Thyroid gland (tissue), 4 donors: ENCODE results near the gene PTPN18. TPM values are rescaled to one million over a fixed set of nuclear protein-coding genes. Genes with fewer than 3 reads are reported as not detected.
A peak's percentile ranks its signal among the peaks of the same experiment; 100 is the strongest.

ENCODE experiments used
- DNase-seq, 2 donors: peaks; one replicate each; pipeline ENCODE4 v3.0.0-alpha.2; 2019
- H3K27ac ChIP-seq, 3 donors: fragments of 200-600 bp; sonication (generic); 1 replicate in 2 of 3; 2 replicates in 1 of 3; pipeline ENCODE4 v1.5.1; 2016 to 2019; ENCODE audit warnings: mild to moderate bottlenecking in 1 of 3, moderate library complexity in 1 of 3
- H3K27me3 ChIP-seq: fragments of 200-600 bp; sonication (generic); one replicate; pipeline ENCODE4 v1.5.1; 2019
- H3K36me3 ChIP-seq, 2 donors: fragments of 200-600 bp; sonication (generic); one replicate each; pipeline ENCODE4 v1.5.1; 2016 to 2019
- H3K4me1 ChIP-seq, 2 donors: fragments of 200-600 bp; sonication (generic); one replicate each; pipeline ENCODE4 v1.5.1; 2017 to 2019
- H3K4me3 ChIP-seq, 3 donors: fragments of 200-600 bp; sonication (generic); replicated peaks in 1 of 3; 1 replicate in 2 of 3; 2 replicates in 1 of 3; pipeline ENCODE4 v1.5.1; 2016; ENCODE audit warnings: mild to moderate bottlenecking in 1 of 3
- H3K9me3 ChIP-seq: fragments of 200-600 bp; sonication (generic); one replicate; pipeline ENCODE4 v1.5.1; 2017
- POLR2A ChIP-seq, 2 donors: fragments of 450-650 bp; IDR thresholded peaks; one replicate each; pipeline ENCODE4 v1.6.1; 2017; ENCODE audit warnings: antibody characterized with exemption in 2 of 2, mild to moderate bottlenecking in 2 of 2, moderate library complexity in 1 of 2
- WGBS, 2 donors: methylation state at CpG; one replicate each; pipeline ENCODE4 v1.1.5; 2017; 5-methylcytosine and 5-hydroxymethylcytosine counted together
- intact Hi-C: fragments of 100-400 bp; cut with DNase I; formaldehyde crosslinking; loops from one replicate; pipeline ENCODE4 v1.15.1; 2023
- total RNA-seq, 4 donors: library from RNA; depleted of rRNA; stranded (reverse); fragments of >200 nt; gene quantifications; one replicate each; pipeline ENCODE4 v1.2.3, GENCODE V29; 2016
- TF ChIP-seq, protein P1 (sequence below), 6 experiments: fragments of 200-600 bp in 3 of 6; fragments of 450-650 bp in 3 of 6; sonication (generic) in 3 of 6; IDR thresholded peaks; one replicate each; pipeline ENCODE4 v1.5.1; 2016 to 2019; ENCODE audit warnings: antibody characterized with exemption in 6 of 6, mild to moderate bottlenecking in 2 of 6, inconsistent platforms in 1 of 6, moderate library complexity in 1 of 6

PTPN18 gene
- total RNA-seq, 4 donors from 2014 or later, result 45.5 to 69.8 (median 57.4) TPM

GRCh38 chr2:130339885-130340745, 15.7 kb upstream of the PTPN18 start:
- no peaks in the 10 kb centered on the region for H3K27me3 ChIP-seq
- TF ChIP-seq, protein P1, sequence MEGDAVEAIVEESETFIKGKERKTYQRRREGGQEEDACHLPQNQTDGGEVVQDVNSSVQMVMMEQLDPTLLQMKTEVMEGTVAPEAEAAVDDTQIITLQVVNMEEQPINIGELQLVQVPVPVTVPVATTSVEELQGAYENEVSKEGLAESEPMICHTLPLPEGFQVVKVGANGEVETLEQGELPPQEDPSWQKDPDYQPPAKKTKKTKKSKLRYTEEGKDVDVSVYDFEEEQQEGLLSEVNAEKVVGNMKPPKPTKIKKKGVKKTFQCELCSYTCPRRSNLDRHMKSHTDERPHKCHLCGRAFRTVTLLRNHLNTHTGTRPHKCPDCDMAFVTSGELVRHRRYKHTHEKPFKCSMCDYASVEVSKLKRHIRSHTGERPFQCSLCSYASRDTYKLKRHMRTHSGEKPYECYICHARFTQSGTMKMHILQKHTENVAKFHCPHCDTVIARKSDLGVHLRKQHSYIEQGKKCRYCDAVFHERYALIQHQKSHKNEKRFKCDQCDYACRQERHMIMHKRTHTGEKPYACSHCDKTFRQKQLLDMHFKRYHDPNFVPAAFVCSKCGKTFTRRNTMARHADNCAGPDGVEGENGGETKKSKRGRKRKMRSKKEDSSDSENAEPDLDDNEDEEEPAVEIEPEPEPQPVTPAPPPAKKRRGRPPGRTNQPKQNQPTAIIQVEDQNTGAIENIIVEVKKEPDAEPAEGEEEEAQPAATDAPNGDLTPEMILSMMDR (IDR thresholded peaks at IDR 0.05), result no peak
- no peak for TF ChIP-seq POLR2A (IDR thresholded peaks at IDR 0.05)
- DNase-seq, result no peak
- peaks cover 12 to 15% of the 10 kb centered on the region in 2 donors for H3K36me3 ChIP-seq
- intact Hi-C loops, result no loop called here
- no peak overlapping the region for H3K4me3 ChIP-seq
- no peaks in the 10 kb centered on the region for H3K9me3 ChIP-seq
- peaks cover 13 to 20% of the 10 kb centered on the region in 2 donors for H3K4me1 ChIP-seq
- no peak overlapping the region for H3K27ac ChIP-seq
- 95 to 96% methylated on average over 10 of the region's 10 CpGs for WGBS, 2 donors

GRCh38 chr2:130341562-130342019, 14.3 kb upstream of the PTPN18 start:
- peak overlapping the region; percentile 34 to 85 (median 75) for H3K4me3 ChIP-seq
- DNase-seq, result peak; percentile 42 to 45
- no peaks in the 10 kb centered on the region for H3K27me3 ChIP-seq
- peaks cover 27 to 30% of the 10 kb centered on the region in 2 donors for H3K36me3 ChIP-seq
- TF ChIP-seq POLR2A (IDR thresholded peaks at IDR 0.05), result no peak
- TF ChIP-seq, protein P1 (IDR thresholded peaks at IDR 0.05), result no peak
- WGBS, 2 donors, result 2 to 6% methylated on average over 7 to 11 of the region's 24 CpGs
- no peaks in the 10 kb centered on the region for H3K9me3 ChIP-seq
- H3K4me1 ChIP-seq, result peaks cover 13 to 20% of the 10 kb centered on the region in 2 donors
- intact Hi-C loops, result no loop called here
- H3K27ac ChIP-seq, result peak overlapping the region; percentile 88 to 91 (median 90)

- peak overlapping the region; percentile 34 to 85 (median 75) for H3K4me3 ChIP-seq
- no peaks in the 10 kb centered on the region for H3K27me3 ChIP-seq
- WGBS, 2 donors, result 0% methylated on average over 10 to 23 of the region's 24 CpGs
- H3K9me3 ChIP-seq, result no peaks in the 10 kb centered on the region
- intact Hi-C loops, result no loop called here
- peaks cover 32 to 35% of the 10 kb centered on the region in 2 donors for H3K36me3 ChIP-seq
- peak overlapping the region; percentile 88 to 91 (median 90) for H3K27ac ChIP-seq
- TF ChIP-seq POLR2A (IDR thresholded peaks at IDR 0.05), result peak in 1 of 2 donors; percentile 78
- TF ChIP-seq, protein P1 (IDR thresholded peaks at IDR 0.05), result no peak
- peaks cover 13 to 20% of the 10 kb centered on the region in 2 donors for H3K4me1 ChIP-seq
- peak; percentile 92 to 94 for DNase-seq
These were observed 13.8 kb upstream of the PTPN18 start for GRCh38 chr2:130342020-130342532.

DNA sequence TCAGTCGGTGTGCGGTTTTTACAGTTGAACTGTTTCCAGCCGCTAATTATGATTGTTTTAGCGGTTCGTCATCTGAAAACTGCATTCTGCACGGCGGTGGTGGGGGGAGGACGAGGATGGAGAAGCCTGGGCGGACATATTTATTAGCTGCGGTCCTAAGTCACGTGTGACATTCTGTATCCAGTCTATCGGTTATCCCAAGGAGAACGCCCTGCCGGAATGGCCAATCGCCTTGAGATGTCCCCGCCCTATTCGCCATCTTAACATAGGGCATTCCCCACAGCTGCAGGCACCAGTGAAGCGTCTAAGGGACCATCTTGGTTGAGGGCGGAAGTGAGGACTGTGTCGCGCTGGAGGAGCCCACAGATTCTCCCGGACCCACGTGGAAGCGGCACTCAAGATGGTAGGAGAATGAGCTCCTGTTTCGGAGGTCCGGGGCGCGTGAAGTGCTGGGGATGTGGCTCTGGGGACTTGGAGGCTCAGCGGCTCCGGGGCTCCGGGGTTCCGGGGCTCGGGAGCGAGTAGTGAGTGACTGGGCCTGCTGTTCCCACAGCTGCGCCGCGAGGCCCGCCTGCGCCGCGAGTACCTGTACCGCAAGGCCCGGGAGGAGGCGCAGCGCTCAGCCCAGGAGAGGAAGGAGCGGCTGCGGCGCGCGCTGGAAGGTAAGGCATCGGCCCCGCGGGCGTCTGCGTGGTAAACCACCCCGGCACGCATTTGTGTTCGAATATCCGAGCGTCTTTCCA, 13.2 kb upstream of the PTPN18 start, which contains the start of gene IMP4:
Gene IMP4, plus strand, starts transcription at position 365 of the 743 bp plus-strand sequence. Its CDS starts 36 bp downstream, at position 401.
- Histone ChIP-seq H3K4me3 (peak within 1 kb of the TSS; percentile 42 to 85 (median 75)), H3K4me1 (peaks cover 11 to 20% of the 10 kb centered on the region in 2 donors), H3K9me3 (no peaks in the 10 kb centered on the region), H3K27ac (peak within 1 kb of the TSS; percentile 88 to 91 (median 90)), H3K36me3 (peaks cover 34 to 41% of the 10 kb centered on the region in 2 donors), H3K27me3 (no peaks in the 10 kb centered on the region)
- intact Hi-C loops, result no loop called here
- TF ChIP-seq POLR2A (IDR thresholded peaks at IDR 0.05), result peak in 1 of 2 donors; percentile 60
- TF ChIP-seq, protein P1 (IDR thresholded peaks at IDR 0.05), result peak; percentile 4 to 39 (median 26)
- DNase-seq, result peak; percentile 98 to 99
- 0 to 1% methylated on average over 16 to 38 of the region's 60 CpGs for WGBS, 2 donors
